Measurements from ENCODE around the gene TPPP2. TPM values are rescaled to one million over a fixed set of nuclear protein-coding genes. Genes with fewer than 3 reads are reported as not detected.
"Not testable (repeated sequence)": the region's sequence is repeated elsewhere in the genome, so short reads cannot be mapped to it uniquely, and the experiment has no call there.

Gene TPPP2
- total RNA-seq, 2 experiments from 2014 or later, result not detected

DNA sequence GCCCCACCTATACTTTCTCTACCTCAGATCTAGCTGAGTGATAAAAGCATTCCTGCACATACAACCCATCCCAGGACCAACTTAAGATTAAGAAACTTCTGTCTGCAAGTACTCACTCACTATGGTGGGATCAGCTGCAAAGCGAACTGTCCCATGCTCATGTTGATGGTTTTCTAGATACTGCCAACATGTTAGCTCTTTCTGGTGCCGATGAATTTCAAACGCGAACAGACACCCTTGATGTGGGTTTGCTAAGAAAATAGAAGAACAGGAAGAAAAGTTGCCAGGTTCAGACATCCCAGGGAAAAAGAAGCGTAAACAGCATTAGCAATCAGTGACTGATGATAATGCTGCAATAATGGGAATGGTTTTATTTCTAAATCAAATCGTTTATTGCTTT lies 32.5 kb upstream of the TPPP2 start:
- ChIA-PET POLR2A (interaction anchor here (0.6 kb wide), 1 partner anchor 1511 kb away, joined by 4 read pairs; no protein-coding TSS in a partner anchor), CTCF (interaction anchor here (0.6 to 7.1 kb wide), 9 partner anchors 8 to 140 kb away, joined by 3 to 68 read pairs (median 8); no protein-coding TSS in a partner anchor)
- ATAC-seq (no peak), DNase-seq (no peak)
- Mint-ChIP-seq H3K4me3 (no peak overlapping the region), H3K27ac (no peak overlapping the region), H3K36me3 (ENCODE audit: low read depth) (peaks cover 42% of the 10 kb centered on the region), H3K4me1 (peaks cover 29% of the 10 kb centered on the region), H3K9me3 (ENCODE audit: low read depth) (no peaks in the 10 kb centered on the region), H3K27me3 (no peaks in the 10 kb centered on the region)
- intact Hi-C loops (cut with DNase I, micrococcal nuclease), result no loop called here

- ATAC-seq, result no peak
- Mint-ChIP-seq H3K27ac (no peak overlapping the region), H3K9me3 (ENCODE audit: low read depth) (no peaks in the 10 kb centered on the region), H3K36me3 (ENCODE audit: low read depth) (peaks cover 37% of the 10 kb centered on the region), H3K27me3 (no peaks in the 10 kb centered on the region), H3K4me1 (peaks cover 25% of the 10 kb centered on the region), H3K4me3 (no peak overlapping the region)
- CTCF ChIA-PET, result interaction anchor here (0.6 to 7.1 kb wide), 9 partner anchors 10 to 330 kb away, joined by 3 to 68 read pairs (median 3); no protein-coding TSS in a partner anchor
- intact Hi-C loops (cut with DNase I, micrococcal nuclease), result no loop called here
- no peak for DNase-seq
- POLR2A ChIA-PET, result interaction anchor here (0.6 to 1.2 kb wide), 2 partner anchors 94 to 1509 kb away, joined by 3 read pairs; no protein-coding TSS in a partner anchor
Measured at GRCh38 chr14:20998139-20998538, 31.9 kb upstream of the TPPP2 start.

GRCh38 chr14:20998674-20999366 lies 31.2 kb upstream of the TPPP2 start, which contains the start of gene SLC39A2:
Gene SLC39A2, plus strand, starts transcription at chr14:20999293. Its CDS starts 154 bp downstream, at chr14:20999447.
- no peak within 1 kb of the TSS for H3K27ac Mint-ChIP-seq
- DNase-seq, result no peak
- intact Hi-C loops (cut with DNase I, micrococcal nuclease), result no loop called here
- no peak within 1 kb of the TSS for H3K4me3 Mint-ChIP-seq
- ChIA-PET POLR2A (interaction anchor here (0.6 to 1.2 kb wide), 3 partner anchors 93 to 1508 kb away, joined by 3 read pairs; no protein-coding TSS in a partner anchor), CTCF (interaction anchor here (0.6 to 7.1 kb wide), 9 partner anchors 9 to 331 kb away, joined by 3 to 68 read pairs (median 5); no protein-coding TSS in a partner anchor)
- H3K36me3 Mint-ChIP-seq (ENCODE audit: low read depth), result peaks cover 33% of the 10 kb centered on the region
- peak; percentile 36 for ATAC-seq
- H3K27me3 Mint-ChIP-seq, result no peaks in the 10 kb centered on the region
- peaks cover 23% of the 10 kb centered on the region for H3K4me1 Mint-ChIP-seq
- H3K9me3 Mint-ChIP-seq (ENCODE audit: low read depth), result no peaks in the 10 kb centered on the region

GRCh38 chr14:20999591-20999990 lies 30.4 kb upstream of the TPPP2 start:
- intact Hi-C loops (cut with DNase I, micrococcal nuclease), result no loop called here
- no peak overlapping the region for H3K4me3 Mint-ChIP-seq
- DNase-seq, result no peak
- CTCF ChIA-PET, result interaction anchor here (0.8 to 7.1 kb wide), 6 partner anchors 8 to 209 kb away, joined by 3 to 68 read pairs (median 6); no protein-coding TSS in a partner anchor
- POLR2A ChIA-PET, result no interaction called here
- peaks cover 28% of the 10 kb centered on the region for H3K36me3 Mint-ChIP-seq (ENCODE audit: low read depth)
- no peaks in the 10 kb centered on the region for H3K27me3 Mint-ChIP-seq
- no peak for ATAC-seq
- no peak overlapping the region for H3K27ac Mint-ChIP-seq
- no peaks in the 10 kb centered on the region for H3K9me3 Mint-ChIP-seq (ENCODE audit: low read depth)
- H3K4me1 Mint-ChIP-seq, result peaks cover 22% of the 10 kb centered on the region

GRCh38 chr14:21001218-21001617 lies 28.8 kb upstream of the TPPP2 start:
- ChIA-PET CTCF (interaction anchor here (0.6 to 7.1 kb wide), 5 partner anchors 9 to 1712 kb away, joined by 3 to 68 read pairs (median 3); no protein-coding TSS in a partner anchor), POLR2A (no interaction called here)
- Mint-ChIP-seq H3K4me1 (peaks cover 11% of the 10 kb centered on the region), H3K27me3 (no peaks in the 10 kb centered on the region), H3K9me3 (ENCODE audit: low read depth) (no peaks in the 10 kb centered on the region), H3K36me3 (ENCODE audit: low read depth) (peaks cover 12% of the 10 kb centered on the region), H3K27ac (no peak overlapping the region), H3K4me3 (no peak overlapping the region)
- ATAC-seq (no peak), DNase-seq (no peak)
- intact Hi-C loops (cut with DNase I, micrococcal nuclease), result no loop called here

DNA sequence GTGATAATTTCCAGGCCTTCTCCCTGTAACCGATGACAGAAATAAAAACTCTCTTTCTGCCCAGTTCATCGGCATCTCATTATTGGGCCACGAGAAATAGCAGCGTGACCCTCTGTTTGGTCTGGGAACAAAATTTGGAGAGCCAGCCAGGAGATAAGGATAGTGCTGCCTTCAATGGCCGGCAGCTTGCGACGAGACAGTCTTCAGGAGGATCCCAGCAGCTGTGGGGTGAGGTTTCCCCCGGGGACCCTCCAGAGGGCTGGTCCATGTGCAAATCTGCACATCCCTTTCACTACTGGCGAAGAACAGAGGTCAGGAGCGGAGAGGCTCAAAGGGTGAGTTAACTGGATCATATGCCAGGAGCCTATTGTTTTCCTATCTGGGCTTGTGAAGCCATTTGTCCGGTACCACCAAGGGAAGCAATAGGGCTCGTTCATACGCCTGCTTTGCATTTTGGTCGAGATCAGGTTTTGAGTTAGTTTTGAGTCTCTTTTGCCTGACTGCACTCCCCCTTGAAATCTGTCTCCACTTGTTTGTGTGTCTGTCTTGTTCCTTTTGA lies 26.1 kb upstream of the TPPP2 start:
- ChIA-PET CTCF (interaction anchor here (0.6 to 3.7 kb wide), 6 partner anchors 11 to 181 kb away, joined by 3 to 49 read pairs (median 4); no protein-coding TSS in a partner anchor), POLR2A (interaction anchor here (0.5 kb wide), 1 partner anchor 85 kb away, joined by 3 read pairs; no protein-coding TSS in a partner anchor)
- DNase-seq (no peak), ATAC-seq (no peak)
- intact Hi-C loops (cut with DNase I, micrococcal nuclease), result no loop called here
- H3K9me3 Mint-ChIP-seq (ENCODE audit: low read depth), result no peaks in the 10 kb centered on the region
- H3K27me3 Mint-ChIP-seq, result no peaks in the 10 kb centered on the region
- no peaks in the 10 kb centered on the region for H3K36me3 Mint-ChIP-seq (ENCODE audit: low read depth)
- no peak overlapping the region for H3K27ac Mint-ChIP-seq
- no peaks in the 10 kb centered on the region for H3K4me1 Mint-ChIP-seq
- no peak overlapping the region for H3K4me3 Mint-ChIP-seq

- POLR2A ChIA-PET; H3K27ac Mint-ChIP-seq; H3K9me3 Mint-ChIP-seq (ENCODE audit: low read depth); ATAC-seq; H3K36me3 Mint-ChIP-seq (ENCODE audit: low read depth); H3K4me1 Mint-ChIP-seq; DNase-seq; H3K4me3 Mint-ChIP-seq: not testable (repeated sequence)
- intact Hi-C loops (cut with DNase I, micrococcal nuclease), result loop anchor here in 1 of 2 experiments (10.0 kb wide), 1 partner anchor 545 kb away; no protein-coding TSS in a partner anchor
- CTCF ChIA-PET, result interaction anchor here (1.5 to 7.3 kb wide), 2 partner anchors 11 to 82 kb away, joined by 5 to 68 read pairs; partner anchors contain the start of gene SLC39A2
- H3K27me3 Mint-ChIP-seq, result peaks cover 15% of the 10 kb centered on the region
Measured at GRCh38 chr14:21009721-21010120, 20.3 kb upstream of the TPPP2 start.

DNA sequence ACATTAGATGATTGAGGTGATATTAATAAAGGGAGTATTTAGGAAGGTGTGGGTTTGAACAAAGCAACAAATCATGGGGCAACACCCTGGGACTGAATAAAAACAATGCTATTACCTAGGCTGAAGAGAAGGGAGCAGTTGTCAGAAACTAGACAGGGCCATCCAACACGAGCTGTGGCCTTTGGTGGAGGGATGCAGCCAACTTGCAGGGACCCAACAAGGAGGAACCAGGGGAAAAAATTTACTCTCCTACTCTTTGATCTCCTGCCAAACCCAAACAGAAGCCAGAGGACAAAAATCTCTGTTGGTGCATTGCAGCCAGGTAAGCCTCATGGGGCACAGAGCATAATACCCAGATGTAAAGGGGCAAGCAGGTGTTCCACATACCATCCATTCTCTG lies 18.9 kb upstream of the TPPP2 start:
- POLR2A ChIA-PET, result no interaction called here
- CTCF ChIA-PET, result interaction anchor here (0.6 to 13.8 kb wide), 12 partner anchors 10 to 149 kb away, joined by 3 to 183 read pairs (median 4); partner anchors contain the start of genes RNASE7 and SLC39A2
- Mint-ChIP-seq H3K36me3 (ENCODE audit: low read depth) (no peaks in the 10 kb centered on the region), H3K9me3 (ENCODE audit: low read depth) (no peaks in the 10 kb centered on the region), H3K27ac (no peak overlapping the region), H3K4me3 (no peak overlapping the region), H3K27me3 (peaks cover 15% of the 10 kb centered on the region), H3K4me1 (no peaks in the 10 kb centered on the region)
- intact Hi-C loops (cut with DNase I, micrococcal nuclease), result loop anchor here in 1 of 2 experiments (10.0 kb wide), 1 partner anchor 544 kb away; no protein-coding TSS in a partner anchor
- no peak for ATAC-seq
- no peak for DNase-seq

- ChIA-PET POLR2A (interaction anchor here (0.6 to 2.6 kb wide), 4 partner anchors 25 to 1789 kb away, joined by 3 to 14 read pairs (median 5); no protein-coding TSS in a partner anchor), CTCF (interaction anchor here (0.6 to 13.8 kb wide), 50 partner anchors 9 to 467 kb away, joined by 3 to 183 read pairs (median 6); partner anchors contain the start of genes ARHGEF40, METTL17, NDRG2 and RNASE13)
- Mint-ChIP-seq H3K4me1 (no peaks in the 10 kb centered on the region), H3K9me3 (ENCODE audit: low read depth) (no peaks in the 10 kb centered on the region), H3K4me3 (no peak overlapping the region), H3K27me3 (peaks cover 15% of the 10 kb centered on the region), H3K36me3 (ENCODE audit: low read depth) (no peaks in the 10 kb centered on the region), H3K27ac (no peak overlapping the region)
- ATAC-seq (peak; percentile 87), DNase-seq (peak; percentile 87)
- intact Hi-C loops (cut with DNase I, micrococcal nuclease), result loop anchor here (1.0 to 10.0 kb wide), 5 partner anchors 22 to 540 kb away; no protein-coding TSS in a partner anchor
Measured at GRCh38 chr14:21014761-21015190, 15.2 kb upstream of the TPPP2 start.

DNA sequence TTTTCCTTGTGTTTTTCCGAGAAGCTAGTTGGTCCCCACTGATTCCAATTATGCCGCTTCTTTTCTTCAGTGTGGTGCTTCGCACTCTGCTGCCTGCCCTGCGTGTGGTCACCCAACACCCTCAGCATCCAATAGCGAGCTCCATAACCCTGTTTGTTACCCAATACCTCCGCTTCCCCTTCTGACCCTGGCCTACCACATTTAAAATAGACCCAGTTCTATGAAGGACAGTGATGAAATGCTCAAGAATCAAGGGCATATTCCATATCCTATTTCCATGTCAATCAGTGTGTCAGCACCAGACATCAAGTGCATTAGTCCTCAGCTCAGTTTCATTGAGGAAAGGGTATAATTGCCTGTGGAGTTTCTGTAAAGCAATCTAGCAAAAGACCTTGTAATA lies 14.7 kb upstream of the TPPP2 start:
- no peak for DNase-seq
- POLR2A ChIA-PET, result interaction anchor here (0.7 to 2.6 kb wide), 2 partner anchors 89 to 229 kb away, joined by 3 to 14 read pairs; no protein-coding TSS in a partner anchor
- H3K36me3 Mint-ChIP-seq (ENCODE audit: low read depth), result no peaks in the 10 kb centered on the region
- H3K4me1 Mint-ChIP-seq, result no peaks in the 10 kb centered on the region
- intact Hi-C loops (cut with DNase I, micrococcal nuclease), result loop anchor here (1.0 to 10.0 kb wide), 2 partner anchors 21 to 539 kb away; no protein-coding TSS in a partner anchor
- H3K27me3 Mint-ChIP-seq, result peaks cover 15% of the 10 kb centered on the region
- ATAC-seq, result no peak
- no peak overlapping the region for H3K27ac Mint-ChIP-seq
- H3K9me3 Mint-ChIP-seq (ENCODE audit: low read depth), result no peaks in the 10 kb centered on the region
- no peak overlapping the region for H3K4me3 Mint-ChIP-seq
- CTCF ChIA-PET, result interaction anchor here (0.6 to 13.8 kb wide), 46 partner anchors 9 to 1941 kb away, joined by 3 to 183 read pairs (median 6); partner anchors contain the start of genes ARHGEF40, HAUS4, METTL17 and NDRG2

Data from activated CD4-positive, alpha-beta T cell treated with anti-CD3 and anti-CD28 coated beads for 36 hours (primary cell).